Esophagus (tissue), 2 donors: Measurements from ENCODE around the gene AHDC1. TPM values are rescaled to one million over a fixed set of nuclear protein-coding genes. Genes with fewer than 3 reads are reported as not detected.
"Not testable (repeated sequence)": the region's sequence is repeated elsewhere in the genome, so short reads cannot be mapped to it uniquely, and the experiment has no call there.

Experiments
- H3K27ac ChIP-seq, 2 donors: one replicate each; pipeline ENCODE4 v1.5.1; 2013; ENCODE audit warnings: low read depth in 2 of 2, mild to moderate bottlenecking in 2 of 2, inconsistent platforms in 1 of 2, low read length in 1 of 2, moderate library complexity in 1 of 2
- H3K27me3 ChIP-seq, 2 donors: one replicate each; pipeline ENCODE4 v1.6.1; 2013; ENCODE audit warnings: low read length in 2 of 2, control low read depth in 1 of 2, mild to moderate bottlenecking in 1 of 2; ENCODE audit not compliant: insufficient read depth in 2 of 2, control insufficient read depth in 1 of 2
- H3K36me3 ChIP-seq, 2 donors: one replicate each; pipeline ENCODE4 v1.6.1; 2013; ENCODE audit warnings: low read length in 1 of 2; ENCODE audit not compliant: control insufficient read depth in 2 of 2, insufficient read depth in 2 of 2
- H3K4me1 ChIP-seq, 2 donors: one replicate each; pipeline ENCODE4 v1.6.1; 2013; ENCODE audit warnings: low read length in 1 of 2; ENCODE audit not compliant: control insufficient read depth in 2 of 2, insufficient read depth in 2 of 2
- H3K4me3 ChIP-seq, 2 donors: one replicate each; pipeline ENCODE4 v1.5.1; 2013; ENCODE audit warnings: low read length in 2 of 2, mild to moderate bottlenecking in 2 of 2, low read depth in 1 of 2, moderate library complexity in 1 of 2
- H3K9me3 ChIP-seq, 2 donors: one replicate each; pipeline ENCODE4 v1.6.1; 2013; ENCODE audit warnings: mild to moderate bottlenecking in 2 of 2, low read depth in 1 of 2, low read length in 1 of 2, moderate library complexity in 1 of 2; ENCODE audit not compliant: control insufficient read depth in 2 of 2, insufficient read depth in 1 of 2
- WGBS, 2 donors: extraction: QIAGEN DNeasy Blood & Tissue Kit; methylation state at CpG; one replicate each; pipeline ENCODE4 v1.1.7; 2013; 5-methylcytosine and 5-hydroxymethylcytosine counted together
- polyA plus RNA-seq, 2 donors: library from polyadenylated mRNA; stranded (reverse); fragments of 200-250 nt; gene quantifications; one replicate each; pipeline ENCODE4 v1.2.3, GENCODE V29; 2013
- donor health status: healthy with polysubstance abuse.
- donor health status: Bipolar disorder and iron deficiency.

Gene AHDC1
- polyA plus RNA-seq, 2 donors = 24.7 to 58.4 TPM

DNA sequence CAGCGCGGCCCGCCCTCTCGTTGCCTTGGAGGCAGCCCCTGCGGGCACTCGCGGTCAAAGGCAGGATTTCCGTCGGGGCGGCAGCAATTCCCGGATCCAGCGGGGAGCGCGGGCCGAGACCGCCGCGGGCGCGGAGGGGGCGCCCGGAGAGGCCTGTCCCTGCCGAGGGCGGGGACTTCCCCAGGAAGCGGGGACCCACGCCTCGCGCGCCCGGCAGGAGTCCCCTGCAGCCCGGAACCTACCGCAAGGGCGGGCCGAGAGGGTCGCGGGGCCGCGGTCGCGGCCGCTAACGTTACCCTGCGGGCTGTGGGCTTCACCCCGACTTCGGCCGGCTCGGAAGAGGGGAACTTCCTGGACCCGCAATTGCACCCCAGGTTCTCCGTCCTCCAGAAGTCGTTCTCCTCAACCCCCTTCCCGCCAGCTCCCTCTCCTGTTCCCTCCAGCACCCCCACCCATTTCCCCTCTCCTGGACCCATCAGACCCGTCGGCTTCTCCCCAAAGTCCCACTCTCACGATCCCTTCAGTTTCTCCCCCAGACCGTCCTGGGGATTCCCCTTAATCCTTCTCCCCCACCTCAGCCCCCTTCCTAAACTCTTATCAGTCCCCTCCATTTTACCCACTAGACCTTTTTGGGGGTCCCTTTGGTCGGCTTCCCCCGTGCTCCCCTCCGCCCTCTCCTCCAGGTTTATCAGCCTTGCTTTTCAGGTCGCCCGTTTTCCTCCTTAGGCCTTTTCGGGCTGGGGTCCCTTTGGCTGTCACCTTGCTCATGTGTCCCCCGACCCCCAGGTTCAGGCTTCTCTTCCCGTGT is 30.4 kb upstream of the AHDC1 start:
- H3K27ac ChIP-seq = peak overlapping the region; percentile 55 to 64
- 9% methylated on average over 37 to 63 of the region's 63 CpGs for WGBS, 2 donors
- H3K4me3 ChIP-seq = peak overlapping the region; percentile 37 to 40
- H3K4me1 ChIP-seq = peaks cover 0 to 11% of the 10 kb centered on the region in 2 donors
- no peaks in the 10 kb centered on the region for H3K27me3 ChIP-seq
- H3K9me3 ChIP-seq = no peaks in the 10 kb centered on the region
- no peaks in the 10 kb centered on the region for H3K36me3 ChIP-seq

DNA sequence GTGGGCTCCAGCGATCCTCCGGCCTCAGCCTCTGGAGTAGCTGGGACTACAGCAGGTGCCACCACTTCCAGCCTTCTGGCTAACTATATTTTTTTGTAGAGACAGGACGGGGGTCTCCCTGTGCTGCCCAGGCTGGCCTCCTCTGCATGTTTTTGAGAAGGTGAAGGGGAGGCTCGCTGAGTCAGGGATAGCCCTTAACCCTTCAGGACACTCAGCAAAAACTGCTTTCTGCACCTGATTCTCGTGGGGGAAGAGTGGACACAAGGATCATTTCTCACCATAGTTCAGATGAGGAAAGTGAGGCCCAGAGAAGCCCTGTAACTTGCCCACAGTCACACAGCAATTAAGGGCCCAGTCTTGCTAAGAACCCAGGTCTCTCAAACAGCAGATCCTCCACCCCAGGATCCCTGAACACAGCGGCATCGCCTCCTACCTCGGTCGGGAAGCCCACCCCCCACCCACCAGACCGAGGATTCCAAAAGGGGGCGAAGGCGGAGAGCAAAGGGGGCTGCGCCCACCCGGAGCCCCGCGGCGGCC is 29.8 kb upstream of the AHDC1 start:
- Histone ChIP-seq H3K4me1 (peaks cover 0 to 11% of the 10 kb centered on the region in 2 donors), H3K4me3 (peak overlapping the region; percentile 37 to 40), H3K36me3 (no peaks in the 10 kb centered on the region), H3K27ac (peak overlapping the region; percentile 55 to 64), H3K27me3 (no peaks in the 10 kb centered on the region), H3K9me3 (no peaks in the 10 kb centered on the region)
- WGBS, 2 donors = 29% methylated on average over 16 to 17 of the region's 17 CpGs

DNA sequence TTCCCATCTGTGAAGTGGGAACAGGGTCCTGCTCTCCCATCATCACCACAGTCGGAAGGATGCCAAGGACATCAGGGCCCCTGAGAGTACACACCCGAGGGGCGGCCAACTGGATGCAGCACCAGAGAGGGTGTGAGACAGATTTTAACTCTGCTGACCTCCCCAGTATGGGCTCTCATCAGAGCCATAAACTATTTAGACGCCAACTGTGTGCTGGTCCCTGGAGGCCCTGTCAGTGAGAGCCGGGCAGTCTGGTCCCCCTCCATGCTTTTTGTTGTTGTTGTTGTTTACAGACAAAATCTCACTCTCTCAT is 29.3 kb upstream of the AHDC1 start:
- peak overlapping the region in 1 of 2 donors; percentile 34 for H3K27ac ChIP-seq
- no peaks in the 10 kb centered on the region for H3K36me3 ChIP-seq
- 82 to 96% methylated on average over 5 of the region's 5 CpGs for WGBS, 2 donors
- no peaks in the 10 kb centered on the region for H3K27me3 ChIP-seq
- peaks cover 0 to 11% of the 10 kb centered on the region in 2 donors for H3K4me1 ChIP-seq
- H3K9me3 ChIP-seq = no peaks in the 10 kb centered on the region
- no peak overlapping the region for H3K4me3 ChIP-seq

DNA sequence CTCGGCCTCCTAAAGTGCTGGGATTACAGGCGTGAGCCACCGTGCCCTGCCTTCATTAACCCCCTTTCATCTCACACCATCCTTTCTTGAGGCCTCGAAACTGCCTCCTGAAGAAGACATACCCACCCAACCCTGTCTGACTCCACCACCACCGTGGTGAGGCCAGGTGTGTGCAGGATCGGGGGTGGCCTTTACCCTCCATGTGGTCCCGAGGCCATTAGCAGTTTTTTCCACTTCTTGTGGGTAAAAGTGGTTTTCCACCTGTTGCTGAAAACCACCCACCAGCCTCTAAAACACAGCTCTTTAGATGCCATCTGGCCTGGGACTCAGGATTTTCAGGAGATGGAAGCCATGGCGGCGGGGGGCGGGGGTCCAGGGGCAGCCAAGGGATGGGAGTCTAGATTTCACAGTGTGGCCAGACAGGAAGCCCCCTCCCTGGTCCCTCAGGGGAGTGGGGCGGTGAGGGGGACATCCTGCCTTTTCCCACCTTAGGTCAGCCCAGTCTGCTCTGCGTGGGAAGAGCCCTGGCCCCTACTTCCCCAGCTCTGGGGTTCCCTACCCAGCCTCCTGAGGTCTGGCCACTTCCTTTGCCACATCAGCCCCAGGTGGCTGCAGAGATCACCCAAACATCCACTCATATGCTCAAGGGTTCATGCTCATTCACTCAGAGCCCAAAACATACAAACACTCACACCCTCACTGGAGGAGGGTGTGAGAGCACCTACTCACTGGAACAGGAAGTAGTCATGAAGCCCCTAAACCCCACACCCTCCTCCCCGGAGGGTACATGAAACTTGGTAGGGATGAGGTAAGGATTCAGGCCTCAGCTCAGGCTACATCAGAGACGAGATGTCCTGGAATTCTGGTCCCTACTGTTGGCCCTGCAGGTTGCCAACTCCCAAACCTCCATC is 28.7 kb upstream of the AHDC1 start:
- H3K4me1 ChIP-seq = peaks cover 0 to 11% of the 10 kb centered on the region in 2 donors
- 62 to 75% methylated on average over 13 to 14 of the region's 14 CpGs for WGBS, 2 donors
- no peak overlapping the region for H3K4me3 ChIP-seq
- peak overlapping the region; percentile 7 to 34 for H3K27ac ChIP-seq
- no peaks in the 10 kb centered on the region for H3K27me3 ChIP-seq
- H3K36me3 ChIP-seq = no peaks in the 10 kb centered on the region
- H3K9me3 ChIP-seq = no peaks in the 10 kb centered on the region

DNA sequence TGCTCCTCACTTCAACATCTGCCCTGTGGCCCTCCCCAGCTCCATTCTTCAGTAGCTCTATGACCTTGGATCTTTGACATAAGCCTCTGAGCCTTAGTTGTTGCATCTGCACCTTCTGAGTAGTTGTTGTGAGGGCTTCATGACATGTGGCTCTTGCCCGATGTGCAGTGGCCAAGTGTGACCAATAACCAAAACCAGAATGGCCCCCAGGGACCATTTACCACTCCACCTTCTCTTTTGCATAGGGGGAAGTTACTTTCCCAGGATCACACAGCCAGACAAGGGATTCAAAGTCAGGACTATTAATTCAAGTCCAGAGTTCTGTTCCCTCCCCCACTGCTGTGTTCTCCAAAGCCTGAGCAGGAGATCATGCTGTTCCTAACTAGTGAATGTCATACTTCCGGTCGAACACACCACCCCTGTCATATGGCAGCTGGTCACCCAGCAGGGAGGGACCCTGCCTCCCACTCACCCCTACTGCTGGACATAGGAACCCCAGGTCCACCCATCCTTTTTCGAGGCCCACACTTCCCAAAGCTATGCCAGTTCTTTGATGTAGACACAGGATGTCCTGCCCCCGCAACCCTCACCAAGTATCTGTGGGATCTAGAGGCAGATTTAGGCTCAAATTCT is 27.0 kb upstream of the AHDC1 start:
- H3K27ac ChIP-seq = peak overlapping the region; percentile 57 to 68
- H3K4me1 ChIP-seq = peaks cover 0 to 9% of the 10 kb centered on the region in 2 donors
- no peaks in the 10 kb centered on the region for H3K9me3 ChIP-seq
- WGBS, 2 donors = 42 to 62% methylated on average over 5 of the region's 5 CpGs
- no peaks in the 10 kb centered on the region for H3K27me3 ChIP-seq
- no peaks in the 10 kb centered on the region for H3K36me3 ChIP-seq
- H3K4me3 ChIP-seq = no peak overlapping the region

DNA sequence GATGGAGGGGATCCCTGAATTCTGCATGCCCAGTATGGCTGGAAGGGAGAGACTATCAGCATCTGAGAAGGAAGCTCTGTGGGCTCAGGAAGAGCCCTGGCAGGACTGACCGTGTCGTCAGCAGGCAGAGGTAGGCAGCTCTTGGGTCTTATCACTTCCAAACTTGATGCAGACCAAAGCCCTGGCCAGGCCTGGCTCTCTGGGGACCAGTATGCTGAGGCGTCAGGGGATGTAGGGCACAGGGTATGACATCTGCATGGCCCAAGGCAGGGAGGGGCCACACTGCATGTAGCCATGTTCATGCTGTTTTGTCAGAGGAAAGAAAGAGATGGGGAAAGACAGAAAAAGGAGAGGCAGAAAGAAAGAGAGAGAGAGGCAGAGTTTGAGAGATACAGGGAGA is 24.8 kb upstream of the AHDC1 start:
- no peaks in the 10 kb centered on the region for H3K36me3 ChIP-seq
- H3K9me3 ChIP-seq = no peaks in the 10 kb centered on the region
- H3K27ac ChIP-seq = no peak overlapping the region
- H3K4me1 ChIP-seq = peaks cover 0 to 15% of the 10 kb centered on the region in 2 donors
- no peak overlapping the region for H3K4me3 ChIP-seq
- no peaks in the 10 kb centered on the region for H3K27me3 ChIP-seq
- 69% methylated on average over 3 of the region's 3 CpGs for WGBS, 2 donors

DNA sequence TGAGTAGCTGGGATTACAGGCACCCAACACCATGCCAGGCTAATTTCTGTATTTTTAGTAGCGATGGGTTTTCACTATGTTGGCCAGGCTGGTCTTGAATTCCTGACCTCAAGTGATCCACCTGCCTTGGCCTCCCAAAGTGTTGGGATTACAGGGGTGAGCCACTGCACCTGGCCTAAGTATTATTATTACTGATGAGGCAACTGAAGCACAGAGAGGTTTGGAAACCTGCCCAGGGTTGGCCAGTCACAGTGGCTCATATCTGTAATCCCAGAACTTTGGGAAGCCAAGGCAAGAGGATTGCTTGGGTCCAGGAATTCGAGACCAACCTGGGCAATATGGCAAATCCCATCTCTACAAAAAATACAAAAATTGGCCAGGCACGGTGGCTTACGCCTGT is 23.8 kb upstream of the AHDC1 start:
- peaks cover 0 to 13% of the 10 kb centered on the region in 2 donors for H3K4me1 ChIP-seq
- not testable (repeated sequence) for H3K27ac ChIP-seq, H3K27me3 ChIP-seq, H3K36me3 ChIP-seq, H3K4me3 ChIP-seq, H3K9me3 ChIP-seq
- WGBS, 2 donors = 91 to 95% methylated on average over 4 of the region's 4 CpGs

DNA sequence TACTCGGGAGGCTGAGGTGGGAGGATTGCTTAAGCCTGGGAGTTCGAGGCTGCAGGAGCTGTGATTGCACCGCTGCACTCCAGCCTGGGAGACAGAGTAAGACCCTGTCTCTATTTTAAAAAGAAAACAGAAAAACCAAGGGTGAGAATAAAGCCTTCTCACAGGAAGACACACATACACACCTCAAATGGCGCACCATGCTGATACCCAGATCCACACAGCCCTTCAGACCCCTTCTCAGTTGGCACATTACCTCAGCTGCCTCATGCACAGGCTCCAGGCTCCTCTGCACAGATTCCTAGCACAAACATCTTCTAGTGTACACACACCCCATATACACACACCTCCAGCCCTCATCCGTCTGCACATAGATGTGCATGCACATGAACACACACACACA is 23.1 kb upstream of the AHDC1 start:
- Histone ChIP-seq H3K4me3 (no peak overlapping the region), H3K36me3 (no peaks in the 10 kb centered on the region), H3K27me3 (no peaks in the 10 kb centered on the region), H3K27ac (no peak overlapping the region), H3K9me3 (no peaks in the 10 kb centered on the region), H3K4me1 (peaks cover 0 to 13% of the 10 kb centered on the region in 2 donors)
- 89 to 92% methylated on average over 5 of the region's 5 CpGs for WGBS, 2 donors
